HAP-1 (cell line): ENCODE measurements around the gene QRICH1.

ENCODE experiments used
- DNase-seq, 2 experiments: peaks; one replicate each; pipeline ENCODE4 v3.0.0-alpha.2; 2016 to 2020; ENCODE audit warnings: low spot score in 2 of 2
- H3K27me3 ChIP-seq: fragments of 250-450 bp; sonication (Bioruptor Pico); 2 replicates; pipeline ENCODE4 v1.5.1; 2020; ENCODE audit warnings: low read depth, mild to moderate bottlenecking, moderate library complexity
- H3K36me3 ChIP-seq: fragments of 250-450 bp; sonication (Bioruptor Pico); replicated peaks from 2 replicates; pipeline ENCODE4 v1.5.1; 2020; ENCODE audit warnings: mild to moderate bottlenecking
- H3K4me1 ChIP-seq: fragments of 250-450 bp; sonication (Bioruptor Pico); 2 replicates; pipeline ENCODE4 v1.5.1; 2020; ENCODE audit warnings: mild to moderate bottlenecking
- H3K4me3 ChIP-seq: fragments of 250-450 bp; sonication (Bioruptor Pico); 2 replicates; pipeline ENCODE4 v1.5.1; 2020; ENCODE audit warnings: mild to moderate bottlenecking, moderate library complexity
- H3K9me3 ChIP-seq: fragments of 250-450 bp; sonication (Bioruptor Pico); 2 replicates; pipeline ENCODE4 v1.5.1; 2020; ENCODE audit warnings: mild to moderate bottlenecking, moderate library complexity
- in situ Hi-C: fragments of 300-500 bp; cut with MboI; formaldehyde crosslinking; loops from 3 replicates; pipeline ENCODE4 v1.14.3; 2020; ENCODE audit warnings: low sequenced_read_pairs, inconsistent platforms, mixed read lengths

The QRICH1 gene

DNA sequence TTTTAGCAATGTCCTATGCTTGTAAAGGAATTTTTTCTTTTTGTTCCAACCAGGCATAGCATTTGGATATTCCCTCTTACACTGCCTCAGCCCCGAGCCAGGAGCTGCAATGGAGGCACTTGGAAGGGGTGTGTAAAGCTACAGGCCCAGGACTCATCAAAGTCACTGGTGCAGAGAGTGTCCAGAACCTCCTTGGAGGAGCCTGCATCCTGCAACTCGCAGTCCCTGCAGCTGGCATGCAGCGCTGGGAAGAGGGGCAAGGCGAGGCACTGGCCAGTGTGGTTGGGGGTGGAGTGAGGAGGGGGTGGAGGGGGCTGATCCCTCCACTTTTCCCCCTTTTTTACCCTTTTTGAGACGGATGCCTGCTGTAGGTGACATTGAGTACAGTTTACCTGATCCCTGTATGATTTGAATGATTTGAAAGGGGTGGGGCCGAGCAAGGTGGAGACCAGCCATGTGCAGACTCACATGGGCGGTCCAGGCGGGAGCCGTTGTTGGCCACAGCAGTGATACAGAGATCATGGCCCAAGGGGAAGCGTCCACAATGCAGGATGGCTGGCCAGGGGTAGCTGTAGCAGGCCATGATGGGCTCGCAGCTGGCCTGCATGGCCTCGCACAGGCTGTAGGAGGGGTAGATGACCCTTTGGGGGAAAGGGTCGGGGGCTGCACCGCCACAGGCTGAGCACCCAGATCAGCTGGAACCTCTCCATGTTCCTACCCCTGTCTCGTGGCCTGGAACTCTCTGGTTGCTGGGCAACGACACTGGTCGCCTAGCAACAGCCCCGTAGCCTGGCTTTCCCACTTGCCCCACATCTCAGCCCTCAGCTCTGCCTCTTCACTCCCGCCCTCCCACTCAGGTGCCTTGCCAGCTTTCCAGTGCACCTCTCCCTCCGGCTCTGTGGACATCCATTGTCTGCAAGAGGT lies 95.9 kb downstream of the QRICH1 start:
- H3K36me3 ChIP-seq = peaks cover 7% of the 10 kb centered on the region
- in situ Hi-C loops = no loop called here
- no peaks in the 10 kb centered on the region for H3K4me1 ChIP-seq
- DNase-seq = peak in 1 of 2 experiments; percentile 35
- H3K4me3 ChIP-seq = no peak overlapping the region
- no peaks in the 10 kb centered on the region for H3K27me3 ChIP-seq
- no peaks in the 10 kb centered on the region for H3K9me3 ChIP-seq

DNA sequence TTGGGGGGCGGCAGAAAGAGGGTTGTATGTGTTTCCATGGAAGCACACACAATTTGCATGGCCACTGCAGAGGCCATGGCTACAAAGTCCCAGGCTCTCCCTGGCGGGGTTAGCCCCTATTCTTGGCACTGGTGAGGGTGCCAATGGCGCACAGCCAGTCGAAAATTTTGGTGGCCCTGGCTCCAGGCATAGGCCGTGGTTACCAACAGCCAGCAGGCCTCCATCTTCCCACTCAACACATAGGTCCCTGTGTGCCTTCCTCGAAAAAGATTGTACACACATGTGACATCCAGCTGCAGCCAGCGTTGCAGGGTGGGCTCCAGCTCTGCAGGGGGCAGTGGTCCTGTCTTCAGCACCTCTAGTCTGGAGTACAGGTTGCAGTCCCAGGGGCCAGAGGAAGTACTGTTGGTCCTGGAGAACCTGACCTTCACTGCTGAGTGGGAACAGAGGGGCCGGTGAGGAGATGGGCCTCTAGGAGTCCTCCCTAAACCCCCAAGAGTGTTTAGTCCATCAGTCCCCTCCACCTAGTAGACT lies 96.7 kb downstream of the QRICH1 start:
- in situ Hi-C loops = no loop called here
- no peak for DNase-seq
- Histone ChIP-seq H3K36me3 (peaks cover 7% of the 10 kb centered on the region), H3K9me3 (no peaks in the 10 kb centered on the region), H3K4me3 (no peak overlapping the region), H3K4me1 (no peaks in the 10 kb centered on the region), H3K27me3 (no peaks in the 10 kb centered on the region)

DNA sequence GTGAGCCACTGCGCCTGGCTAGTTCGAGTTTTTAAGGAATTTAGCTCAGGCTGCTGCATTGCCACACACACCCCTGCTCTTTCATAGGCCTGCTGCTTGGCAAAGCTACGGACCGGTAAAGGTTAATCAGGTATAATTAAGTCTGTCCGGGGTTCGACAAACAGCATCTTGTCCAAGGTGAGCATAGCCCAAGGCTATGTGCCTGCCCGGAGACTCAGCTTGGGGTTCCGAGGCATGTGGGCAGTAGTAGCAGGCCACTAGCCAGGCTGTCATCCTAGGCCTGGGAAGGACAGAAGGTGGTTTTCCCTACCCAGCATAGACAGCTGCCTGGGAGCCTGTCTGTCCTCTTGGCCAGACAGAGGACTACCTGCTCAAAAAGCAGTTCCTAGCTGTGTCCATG lies 97.2 kb downstream of the QRICH1 start:
- H3K36me3 ChIP-seq = peaks cover 7% of the 10 kb centered on the region
- H3K4me1 ChIP-seq = peaks cover 2% of the 10 kb centered on the region; the same call in 1 of the 2 replicates
- no peaks in the 10 kb centered on the region for H3K27me3 ChIP-seq
- in situ Hi-C loops = no loop called here
- no peak overlapping the region for H3K4me3 ChIP-seq
- DNase-seq = no peak
- H3K9me3 ChIP-seq = no peaks in the 10 kb centered on the region

DNA sequence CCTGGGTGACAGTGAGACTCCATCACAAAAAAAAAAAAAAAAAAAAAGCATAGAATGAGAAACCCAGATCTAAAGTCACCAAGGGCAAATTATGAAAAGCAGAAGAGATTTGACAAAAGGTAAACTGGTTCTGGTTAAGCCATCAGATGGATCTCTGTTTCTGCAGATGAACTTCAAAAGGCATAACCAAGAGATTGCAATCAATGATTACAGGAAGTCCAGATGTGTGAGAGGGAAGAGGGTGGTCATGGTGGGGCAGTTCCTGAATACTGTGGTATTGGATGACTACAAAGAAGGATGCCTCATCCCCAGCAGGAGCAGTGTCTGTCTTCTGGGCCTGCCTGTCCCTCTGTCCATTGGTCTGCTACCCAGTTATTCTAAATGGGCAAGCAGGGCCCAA lies 100.0 kb downstream of the QRICH1 start:
- no peak for DNase-seq
- in situ Hi-C loops = no loop called here

DNA sequence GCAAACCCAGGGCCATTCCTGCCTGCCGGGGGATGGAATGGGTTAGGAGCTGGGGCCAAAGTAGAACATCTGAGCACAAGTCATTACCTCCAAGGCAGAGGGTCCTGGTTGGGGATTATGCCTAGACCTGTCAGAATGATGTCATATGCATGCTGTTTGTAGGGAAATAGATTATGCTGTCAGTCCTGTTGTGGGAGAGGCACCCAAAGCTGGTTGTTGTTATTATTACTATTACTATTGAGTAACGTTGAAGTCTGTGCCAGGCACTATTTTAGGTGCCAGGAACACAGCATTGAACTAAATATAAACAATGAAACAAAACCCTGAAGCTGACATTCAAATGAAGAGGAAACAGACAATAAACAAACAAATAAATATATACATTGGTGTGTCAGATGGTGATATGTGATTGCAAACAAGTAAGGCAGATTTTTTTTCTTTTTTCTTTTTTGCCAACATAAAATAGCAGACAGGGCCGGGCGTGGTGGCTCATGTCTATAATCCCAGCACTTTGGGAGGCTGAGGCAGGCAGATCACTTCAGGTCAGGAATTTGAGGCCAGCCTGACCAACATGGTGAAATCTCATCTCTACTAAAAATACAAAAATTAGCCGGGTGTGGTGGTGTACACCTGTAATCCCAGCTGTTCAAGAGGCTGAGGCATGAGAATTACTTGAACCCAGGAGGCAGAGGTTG lies 101.9 kb downstream of the QRICH1 start:
- Histone ChIP-seq H3K4me3 (peak overlapping the region; percentile 60), H3K4me1 (peaks cover 10% of the 10 kb centered on the region), H3K27me3 (no peaks in the 10 kb centered on the region), H3K9me3 (no peaks in the 10 kb centered on the region), H3K36me3 (peaks cover 7% of the 10 kb centered on the region)
- no peak for DNase-seq
- in situ Hi-C loops = no loop called here

More for the DNA sequence above, 100.0 kb downstream of the QRICH1 start:
- Histone ChIP-seq H3K9me3 (no peaks in the 10 kb centered on the region), H3K27me3 (no peaks in the 10 kb centered on the region), H3K4me3 (no peak overlapping the region), H3K36me3 (peaks cover 7% of the 10 kb centered on the region), H3K4me1 (peaks cover 10% of the 10 kb centered on the region)

DNA sequence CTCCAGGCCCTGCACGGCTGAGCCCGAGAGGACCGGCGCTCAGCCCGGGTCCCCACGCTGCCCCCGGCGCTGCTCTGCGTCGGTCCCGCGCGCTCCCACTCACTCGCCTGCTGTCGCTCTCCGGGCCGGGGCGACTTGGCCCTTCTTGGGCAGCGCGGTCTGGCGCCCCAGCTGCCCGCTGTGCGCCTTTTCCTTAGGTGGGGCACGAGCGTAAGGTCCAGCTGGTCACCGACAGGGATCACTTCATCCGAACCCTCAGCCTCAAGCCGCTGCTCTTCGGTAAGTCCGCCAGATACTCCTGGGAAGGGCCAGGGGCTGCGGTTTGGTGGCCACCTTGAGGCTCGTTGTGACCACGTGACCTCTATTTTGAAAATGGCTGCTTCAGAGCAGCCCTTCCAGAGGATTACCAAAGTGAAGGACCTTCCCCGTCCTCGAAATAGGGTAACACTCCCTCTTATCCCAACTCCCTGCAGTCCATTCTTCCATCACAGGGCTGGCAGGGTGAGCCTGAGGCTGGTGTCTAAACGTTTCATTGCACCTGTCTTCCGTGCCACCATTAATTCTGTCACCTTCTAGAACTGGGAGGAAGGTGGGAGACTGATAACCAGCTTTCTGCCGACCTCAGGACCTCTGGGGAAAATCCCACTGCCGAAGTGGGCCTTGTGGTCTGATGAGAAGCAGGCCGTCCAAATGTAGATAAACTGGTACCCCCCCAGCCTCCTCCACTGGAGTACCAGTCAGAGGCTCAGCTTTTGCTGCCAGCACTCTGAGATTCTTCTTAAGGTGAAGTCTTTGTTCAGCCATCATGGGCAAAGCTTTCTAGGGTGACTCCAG lies 103.0 kb downstream of the QRICH1 start:
- DNase-seq = peak; percentile 40 to 69
- Histone ChIP-seq H3K4me3 (peak overlapping the region; percentile 60), H3K27me3 (no peaks in the 10 kb centered on the region), H3K36me3 (peaks cover 11% of the 10 kb centered on the region), H3K9me3 (no peaks in the 10 kb centered on the region), H3K4me1 (peaks cover 10% of the 10 kb centered on the region)
- in situ Hi-C loops = no loop called here

DNA sequence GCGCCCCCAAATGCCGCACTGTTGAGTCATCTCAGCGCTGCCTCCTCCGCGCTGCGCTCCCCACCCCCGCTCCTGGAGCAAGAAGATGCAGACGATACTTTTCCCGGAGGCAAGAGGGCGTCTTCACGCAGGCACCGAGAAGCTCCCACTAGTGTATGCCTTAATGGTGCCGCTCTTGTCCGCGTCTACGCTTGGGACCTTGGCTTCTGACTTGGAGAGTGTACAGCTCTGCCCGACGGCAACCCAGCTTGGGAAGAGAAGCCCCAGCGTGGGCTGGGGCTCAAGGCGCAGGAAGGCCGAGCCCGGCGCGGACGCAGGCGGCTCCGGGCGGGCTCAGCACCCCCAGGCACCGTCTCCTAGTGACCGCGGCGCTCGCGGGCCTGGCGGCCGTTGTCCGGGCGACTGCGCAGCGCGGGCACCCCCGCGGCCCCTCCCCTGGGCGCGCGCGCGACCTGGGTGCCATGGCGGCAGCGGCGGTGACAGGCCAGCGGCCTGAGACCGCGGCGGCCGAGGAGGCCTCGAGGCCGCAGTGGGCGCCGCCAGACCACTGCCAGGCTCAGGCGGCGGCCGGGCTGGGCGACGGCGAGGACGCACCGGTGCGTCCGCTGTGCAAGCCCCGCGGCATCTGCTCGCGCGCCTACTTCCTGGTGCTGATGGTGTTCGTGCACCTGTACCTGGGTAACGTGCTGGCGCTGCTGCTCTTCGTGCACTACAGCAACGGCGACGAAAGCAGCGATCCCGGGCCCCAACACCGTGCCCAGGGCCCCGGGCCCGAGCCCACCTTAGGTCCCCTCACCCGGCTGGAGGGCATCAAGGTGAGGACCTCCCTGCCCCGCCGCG lies 103.9 kb downstream of the QRICH1 start, which contains the start of gene P4HTM:
P4HTM (plus strand) TSS at position 446 of the 840 bp plus-strand sequence; CDS start at position 462, 16 bp downstream.
- in situ Hi-C loops = loop anchor here (10.0 kb wide), 1 partner anchor 455 kb away; no protein-coding TSS in a partner anchor
- H3K36me3 ChIP-seq = peaks cover 16% of the 10 kb centered on the region
- H3K27me3 ChIP-seq = no peaks in the 10 kb centered on the region
- peak within 1 kb of the TSS; percentile 60 for H3K4me3 ChIP-seq
- H3K9me3 ChIP-seq = no peaks in the 10 kb centered on the region
- peak; percentile 67 to 87 for DNase-seq
- peaks cover 10% of the 10 kb centered on the region for H3K4me1 ChIP-seq

DNA sequence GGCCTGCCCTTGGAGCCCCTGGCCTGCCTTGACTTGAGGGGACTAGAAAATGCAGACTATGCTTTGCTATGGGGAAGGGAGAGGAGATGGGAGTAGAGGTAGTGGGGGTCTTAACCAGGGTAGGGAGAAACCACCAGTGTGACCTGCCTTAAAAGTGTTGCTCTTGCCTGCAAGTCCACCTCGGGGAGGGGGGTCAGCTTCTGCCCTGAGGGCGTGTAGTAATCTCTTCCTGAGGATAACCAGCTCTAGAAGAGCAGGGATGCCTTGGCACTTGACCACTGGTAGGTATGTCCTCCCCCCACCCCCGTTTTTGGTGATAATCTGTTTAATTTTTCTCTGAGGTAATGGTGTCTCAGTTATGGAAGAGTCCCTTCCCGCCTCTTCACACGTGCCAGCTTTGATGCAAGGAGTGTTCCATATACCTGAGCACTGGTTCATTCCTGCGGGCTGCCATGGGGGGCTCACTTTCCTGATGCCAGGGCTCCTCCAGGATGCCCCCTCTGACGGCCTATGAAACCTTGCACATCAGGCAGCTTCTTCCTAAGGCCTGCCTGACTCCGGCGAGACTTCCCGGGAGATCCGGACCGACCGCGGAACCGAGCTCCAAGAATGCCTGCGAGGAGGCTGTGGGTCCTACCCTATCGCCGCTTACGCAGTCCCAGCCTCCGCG lies 104.6 kb downstream of the QRICH1 start:
- Histone ChIP-seq H3K27me3 (no peaks in the 10 kb centered on the region), H3K9me3 (no peaks in the 10 kb centered on the region), H3K4me1 (peaks cover 10% of the 10 kb centered on the region), H3K4me3 (peak overlapping the region; percentile 60), H3K36me3 (peaks cover 22% of the 10 kb centered on the region)
- DNase-seq = peak in 1 of 2 experiments; percentile 53
- in situ Hi-C loops = loop anchor here (10.0 kb wide), 1 partner anchor 456 kb away; no protein-coding TSS in a partner anchor

DNA sequence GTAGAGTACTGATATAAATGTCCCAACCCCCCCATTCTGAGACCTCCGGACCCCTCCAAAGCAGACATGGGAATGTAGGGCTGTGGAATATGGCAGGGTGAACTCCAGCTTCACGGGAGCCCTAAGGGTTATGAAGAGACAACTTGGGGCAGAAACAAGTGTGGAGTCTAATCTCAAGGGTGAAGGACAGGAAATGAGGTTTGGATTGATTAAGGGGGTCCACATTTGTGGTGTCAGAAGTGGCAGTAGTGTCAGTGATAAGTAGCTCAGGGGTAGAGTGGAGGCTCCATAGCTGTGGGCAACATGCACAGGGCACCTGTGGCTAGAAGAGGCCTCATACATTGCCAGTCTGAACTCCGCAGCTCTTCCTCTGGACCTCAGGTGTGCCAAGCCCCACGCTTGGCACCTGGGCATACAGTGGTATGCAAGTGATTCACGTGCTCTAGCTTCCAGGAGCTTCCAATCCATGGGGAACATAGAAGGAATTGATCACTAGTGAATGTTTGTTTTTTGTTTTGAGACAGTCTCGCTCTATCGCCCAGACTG lies 108.0 kb downstream of the QRICH1 start:
- H3K4me3 ChIP-seq = no peak overlapping the region
- H3K36me3 ChIP-seq = peaks cover 48% of the 10 kb centered on the region
- H3K9me3 ChIP-seq = no peaks in the 10 kb centered on the region
- in situ Hi-C loops = loop anchor here (10.0 kb wide), 1 partner anchor 459 kb away; no protein-coding TSS in a partner anchor
- H3K27me3 ChIP-seq = no peaks in the 10 kb centered on the region
- peaks cover 6% of the 10 kb centered on the region for H3K4me1 ChIP-seq
- DNase-seq = no peak

DNA sequence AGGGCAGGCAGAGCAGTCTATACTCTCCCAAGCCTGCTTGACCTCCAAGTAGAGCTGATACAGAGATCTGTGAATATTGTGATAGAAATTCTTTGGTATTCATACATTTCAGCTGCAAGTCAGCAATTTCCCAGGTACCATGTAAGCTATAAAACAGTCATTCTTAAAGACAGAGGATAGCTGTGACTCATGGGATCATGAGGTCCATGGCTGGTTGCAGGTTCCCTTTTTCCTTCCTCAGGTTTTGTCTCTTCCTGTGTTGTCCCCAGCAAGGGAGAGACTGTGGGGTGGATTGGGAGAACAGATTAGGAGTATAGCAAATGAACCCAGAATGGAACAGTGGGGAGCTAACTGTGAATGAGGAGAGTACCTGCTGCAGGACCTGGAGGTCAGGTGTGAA lies 109.2 kb downstream of the QRICH1 start:
- no peaks in the 10 kb centered on the region for H3K9me3 ChIP-seq
- H3K36me3 ChIP-seq = peaks cover 57% of the 10 kb centered on the region
- peaks cover 6% of the 10 kb centered on the region for H3K4me1 ChIP-seq
- H3K27me3 ChIP-seq = no peaks in the 10 kb centered on the region
- DNase-seq = no peak
- no peak overlapping the region for H3K4me3 ChIP-seq
- in situ Hi-C loops = loop anchor here (10.0 kb wide), 1 partner anchor 460 kb away; no protein-coding TSS in a partner anchor

DNA sequence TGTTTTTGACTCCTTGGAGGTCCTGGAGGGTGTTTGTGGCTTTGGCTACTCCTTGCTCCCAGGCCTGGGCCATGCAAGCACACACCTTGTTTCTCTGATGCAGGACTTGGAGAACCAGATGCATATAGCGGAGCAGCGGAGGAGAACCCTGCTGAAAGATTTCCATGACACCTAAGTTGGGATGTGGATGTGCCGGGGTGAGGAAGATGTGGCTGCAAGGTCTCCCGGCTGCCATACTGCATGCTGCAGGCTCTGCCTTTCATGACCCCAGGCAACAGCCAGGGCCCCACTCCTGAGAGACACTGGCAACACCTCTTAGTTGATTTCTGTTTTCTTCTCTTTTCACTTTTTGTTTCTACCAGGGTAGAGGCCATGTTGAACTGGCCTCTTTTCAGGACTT lies 110.8 kb downstream of the QRICH1 start:
- H3K27me3 ChIP-seq = no peaks in the 10 kb centered on the region
- H3K4me1 ChIP-seq = no peaks in the 10 kb centered on the region
- no peak overlapping the region for H3K4me3 ChIP-seq
- in situ Hi-C loops = loop anchor here (10.0 kb wide), 1 partner anchor 462 kb away; no protein-coding TSS in a partner anchor
- no peaks in the 10 kb centered on the region for H3K9me3 ChIP-seq
- H3K36me3 ChIP-seq = peaks cover 69% of the 10 kb centered on the region
- DNase-seq = no peak

DNA sequence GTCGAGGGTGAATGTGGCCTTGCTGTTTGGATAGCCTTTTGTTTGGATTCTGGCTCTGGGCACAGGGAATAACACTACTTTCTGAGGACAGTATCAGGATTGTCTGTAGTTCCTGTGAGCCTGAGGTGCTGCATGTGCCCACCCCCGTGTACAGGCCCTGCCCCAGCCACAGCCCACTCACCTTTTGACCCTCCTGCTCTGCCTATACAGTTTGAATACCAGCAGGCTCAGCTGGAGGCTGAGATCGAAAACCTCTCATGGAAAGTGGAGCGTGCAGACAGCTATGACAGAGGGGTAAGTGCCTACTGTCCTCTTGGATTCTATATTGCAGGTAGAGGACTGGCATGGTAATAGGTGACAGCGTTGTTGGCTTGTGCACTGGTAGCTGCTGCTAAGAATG lies 111.2 kb downstream of the QRICH1 start:
- peaks cover 73% of the 10 kb centered on the region for H3K36me3 ChIP-seq
- in situ Hi-C loops = loop anchor here (10.0 kb wide), 1 partner anchor 462 kb away; no protein-coding TSS in a partner anchor
- DNase-seq = no peak

More for the DNA sequence above, 111.2 kb downstream of the QRICH1 start:
- Histone ChIP-seq H3K4me3 (no peak overlapping the region), H3K4me1 (no peaks in the 10 kb centered on the region), H3K9me3 (no peaks in the 10 kb centered on the region), H3K27me3 (no peaks in the 10 kb centered on the region)
